Measurements from ENCODE around the gene TBCK.
A peak's percentile ranks its signal among the peaks of the same experiment; 100 is the strongest.

The TBCK gene

DNA sequence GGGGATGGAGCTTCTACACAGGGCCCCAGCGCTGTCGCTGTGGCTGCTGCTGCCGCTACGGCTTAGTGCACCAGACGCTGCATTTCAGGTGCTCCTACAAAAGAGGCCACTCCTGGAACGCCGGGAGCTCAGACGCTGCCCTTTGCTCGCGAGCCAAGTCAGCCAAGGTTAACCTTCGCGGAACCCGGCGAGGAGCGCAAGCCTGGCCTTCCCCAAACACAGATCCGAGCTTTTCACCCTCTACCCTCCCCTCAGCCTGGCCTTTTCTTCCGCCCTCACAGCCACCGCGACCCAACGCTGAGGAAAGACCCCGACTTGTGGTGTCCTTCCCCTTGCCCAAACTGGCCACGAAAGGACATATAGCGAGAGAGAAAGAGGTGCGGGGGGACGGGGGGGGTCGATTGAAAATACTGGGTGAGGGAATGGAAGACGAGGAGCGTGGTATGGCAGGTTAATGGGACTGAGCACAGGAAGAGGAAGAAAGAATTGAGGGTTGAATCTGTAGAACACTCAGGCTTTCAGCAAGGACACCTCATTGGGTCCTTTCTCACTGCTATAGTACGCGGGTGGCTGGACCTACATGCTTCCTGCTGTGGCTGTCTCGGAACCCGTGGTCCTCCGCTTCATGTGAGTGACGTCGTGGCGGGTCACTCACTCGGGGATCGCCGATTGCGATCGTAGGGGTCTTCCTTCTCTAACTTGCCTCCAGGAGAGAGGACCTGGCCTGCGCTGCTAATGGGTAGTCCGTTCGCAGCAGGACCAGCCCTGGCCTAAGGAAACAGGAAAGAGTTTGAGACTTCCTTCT lies at the start of gene TBCK, which contains the start of gene AIMP1:
TBCK (minus strand) TSS at position 242 of the 805 bp plus-strand sequence. CDS start 7,249 bp downstream, outside the sequence.
AIMP1 (plus strand) TSS at position 583 of the 805 bp plus-strand sequence. CDS start 8,460 bp downstream, outside the sequence.
- H3K27ac ChIP-seq (ENCODE audit: low read length) = peak within 1 kb of the TSS; percentile 99
- no peaks in the 10 kb centered on the region for H3K36me3 ChIP-seq (ENCODE audit: control insufficient read depth, low read depth, low read length)
- peak within 1 kb of the TSS; percentile 98 for H3K9ac ChIP-seq (ENCODE audit: low read length)
- peak within 1 kb of the TSS; percentile 85 for H3K4me3 ChIP-seq (ENCODE audit: low read length)
- H3K27me3 ChIP-seq (ENCODE audit: control insufficient read depth, insufficient read depth, low read length) = no peaks in the 10 kb centered on the region
- H3K4me1 ChIP-seq (ENCODE audit: control insufficient read depth, low read depth, low read length) = peaks cover 9% of the 10 kb centered on the region
- no peaks in the 10 kb centered on the region for H3K9me3 ChIP-seq (ENCODE audit: control insufficient read depth, low read depth, low read length)

GRCh38 chr4:106365613-106366012 lies 49.6 kb upstream of the TBCK start:
- H3K4me3 ChIP-seq (ENCODE audit: low read length) = no peak overlapping the region
- H3K27ac ChIP-seq (ENCODE audit: low read length) = no peak overlapping the region
- H3K27me3 ChIP-seq (ENCODE audit: control insufficient read depth, insufficient read depth, low read length) = no peaks in the 10 kb centered on the region
- no peaks in the 10 kb centered on the region for H3K4me1 ChIP-seq (ENCODE audit: control insufficient read depth, low read depth, low read length)
- H3K9ac ChIP-seq (ENCODE audit: low read length) = no peak overlapping the region
- H3K36me3 ChIP-seq (ENCODE audit: control insufficient read depth, low read depth, low read length) = no peaks in the 10 kb centered on the region
- H3K9me3 ChIP-seq (ENCODE audit: control insufficient read depth, low read depth, low read length) = no peaks in the 10 kb centered on the region

DNA sequence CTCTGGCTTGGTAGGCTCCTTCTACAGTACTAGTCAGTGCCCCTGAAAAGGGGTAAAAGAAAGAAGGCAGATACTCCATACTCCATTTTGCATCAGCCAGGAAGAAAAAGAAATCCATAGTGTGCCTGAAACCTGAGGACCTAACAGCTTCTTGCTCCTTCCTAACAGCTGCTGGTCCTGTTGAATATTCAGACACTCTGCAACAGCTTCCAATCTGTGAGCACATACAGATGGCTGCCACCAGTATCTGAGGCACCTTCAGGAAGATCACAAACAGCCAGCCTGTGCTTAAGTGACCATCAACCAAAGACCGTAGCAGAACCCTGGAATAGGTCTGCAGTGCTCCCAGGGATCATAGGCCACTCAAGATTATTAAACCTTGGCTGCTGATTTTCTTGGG lies 48.3 kb upstream of the TBCK start:
- no peaks in the 10 kb centered on the region for H3K36me3 ChIP-seq (ENCODE audit: control insufficient read depth, low read depth, low read length)
- H3K9me3 ChIP-seq (ENCODE audit: control insufficient read depth, low read depth, low read length) = no peaks in the 10 kb centered on the region
- H3K4me1 ChIP-seq (ENCODE audit: control insufficient read depth, low read depth, low read length) = no peaks in the 10 kb centered on the region
- H3K27ac ChIP-seq (ENCODE audit: low read length) = no peak overlapping the region
- no peak overlapping the region for H3K4me3 ChIP-seq (ENCODE audit: low read length)
- H3K9ac ChIP-seq (ENCODE audit: low read length) = no peak overlapping the region
- H3K27me3 ChIP-seq (ENCODE audit: control insufficient read depth, insufficient read depth, low read length) = no peaks in the 10 kb centered on the region

GRCh38 chr4:106362086-106362825 lies 46.2 kb upstream of the TBCK start:
- Histone ChIP-seq H3K4me1 (ENCODE audit: control insufficient read depth, low read depth, low read length) (no peaks in the 10 kb centered on the region), H3K27me3 (ENCODE audit: control insufficient read depth, insufficient read depth, low read length) (no peaks in the 10 kb centered on the region), H3K9me3 (ENCODE audit: control insufficient read depth, low read depth, low read length) (no peaks in the 10 kb centered on the region), H3K27ac (ENCODE audit: low read length) (no peak overlapping the region), H3K4me3 (ENCODE audit: low read length) (no peak overlapping the region), H3K36me3 (ENCODE audit: control insufficient read depth, low read depth, low read length) (no peaks in the 10 kb centered on the region), H3K9ac (ENCODE audit: low read length) (no peak overlapping the region)

GRCh38 chr4:106358899-106359298 lies 42.9 kb upstream of the TBCK start:
- H3K9me3 ChIP-seq (ENCODE audit: control insufficient read depth, low read depth, low read length) = no peaks in the 10 kb centered on the region
- no peaks in the 10 kb centered on the region for H3K4me1 ChIP-seq (ENCODE audit: control insufficient read depth, low read depth, low read length)
- H3K9ac ChIP-seq (ENCODE audit: low read length) = no peak overlapping the region
- H3K36me3 ChIP-seq (ENCODE audit: control insufficient read depth, low read depth, low read length) = no peaks in the 10 kb centered on the region
- H3K4me3 ChIP-seq (ENCODE audit: low read length) = no peak overlapping the region
- H3K27me3 ChIP-seq (ENCODE audit: control insufficient read depth, insufficient read depth, low read length) = no peaks in the 10 kb centered on the region
- no peak overlapping the region for H3K27ac ChIP-seq (ENCODE audit: low read length)

DNA sequence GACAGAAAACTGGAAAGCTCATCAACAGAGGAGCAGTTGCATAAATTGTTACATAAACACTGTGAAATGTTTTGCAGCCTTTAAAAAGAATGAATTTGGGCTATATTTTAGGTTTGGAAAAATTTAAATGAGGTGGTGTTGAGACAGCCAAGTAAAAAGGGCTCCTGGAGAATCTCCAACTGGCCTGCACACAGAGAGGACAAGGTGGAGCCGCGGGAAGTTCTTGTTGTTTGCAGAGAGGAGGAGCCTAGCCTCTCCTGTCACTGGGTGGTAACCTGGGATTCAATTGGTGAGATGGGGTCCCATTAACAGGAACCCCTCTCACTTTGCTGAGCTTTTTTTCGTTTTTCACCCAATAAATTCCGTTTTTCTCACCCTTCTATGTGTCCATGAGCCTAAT lies 39.2 kb upstream of the TBCK start:
- Histone ChIP-seq H3K27me3 (ENCODE audit: control insufficient read depth, insufficient read depth, low read length) (no peaks in the 10 kb centered on the region), H3K4me3 (ENCODE audit: low read length) (no peak overlapping the region), H3K4me1 (ENCODE audit: control insufficient read depth, low read depth, low read length) (no peaks in the 10 kb centered on the region), H3K27ac (ENCODE audit: low read length) (no peak overlapping the region), H3K9me3 (ENCODE audit: control insufficient read depth, low read depth, low read length) (no peaks in the 10 kb centered on the region), H3K9ac (ENCODE audit: low read length) (no peak overlapping the region), H3K36me3 (ENCODE audit: control insufficient read depth, low read depth, low read length) (no peaks in the 10 kb centered on the region)

GRCh38 chr4:106353786-106354185 lies 37.8 kb upstream of the TBCK start:
- Histone ChIP-seq H3K4me3 (ENCODE audit: low read length) (no peak overlapping the region), H3K27me3 (ENCODE audit: control insufficient read depth, insufficient read depth, low read length) (no peaks in the 10 kb centered on the region), H3K9ac (ENCODE audit: low read length) (no peak overlapping the region), H3K4me1 (ENCODE audit: control insufficient read depth, low read depth, low read length) (no peaks in the 10 kb centered on the region), H3K9me3 (ENCODE audit: control insufficient read depth, low read depth, low read length) (no peaks in the 10 kb centered on the region), H3K27ac (ENCODE audit: low read length) (no peak overlapping the region), H3K36me3 (ENCODE audit: control insufficient read depth, low read depth, low read length) (no peaks in the 10 kb centered on the region)

DNA sequence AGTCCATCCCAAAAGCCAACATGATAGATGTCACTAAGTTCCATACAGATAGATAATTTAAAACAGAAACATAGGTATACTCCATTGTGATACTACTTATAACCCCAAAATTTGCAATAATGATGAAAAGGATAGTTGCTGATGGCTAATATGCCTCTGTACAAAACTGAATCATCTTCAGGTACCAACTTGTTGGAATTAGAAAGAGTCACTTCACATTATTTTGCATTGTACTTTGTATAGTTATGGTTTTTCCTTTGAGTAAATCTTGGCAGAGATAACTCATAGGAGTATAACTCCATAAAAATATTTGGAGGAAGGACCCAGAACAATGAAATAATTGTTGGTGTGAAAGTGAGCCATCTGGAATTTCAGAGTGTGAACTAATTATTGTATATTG lies 35.0 kb upstream of the TBCK start:
- no peaks in the 10 kb centered on the region for H3K27me3 ChIP-seq (ENCODE audit: control insufficient read depth, insufficient read depth, low read length)
- H3K9ac ChIP-seq (ENCODE audit: low read length) = no peak overlapping the region
- H3K4me3 ChIP-seq (ENCODE audit: low read length) = no peak overlapping the region
- no peak overlapping the region for H3K27ac ChIP-seq (ENCODE audit: low read length)
- peaks cover 3% of the 10 kb centered on the region for H3K36me3 ChIP-seq (ENCODE audit: control insufficient read depth, low read depth, low read length)
- no peaks in the 10 kb centered on the region for H3K9me3 ChIP-seq (ENCODE audit: control insufficient read depth, low read depth, low read length)
- H3K4me1 ChIP-seq (ENCODE audit: control insufficient read depth, low read depth, low read length) = no peaks in the 10 kb centered on the region

DNA sequence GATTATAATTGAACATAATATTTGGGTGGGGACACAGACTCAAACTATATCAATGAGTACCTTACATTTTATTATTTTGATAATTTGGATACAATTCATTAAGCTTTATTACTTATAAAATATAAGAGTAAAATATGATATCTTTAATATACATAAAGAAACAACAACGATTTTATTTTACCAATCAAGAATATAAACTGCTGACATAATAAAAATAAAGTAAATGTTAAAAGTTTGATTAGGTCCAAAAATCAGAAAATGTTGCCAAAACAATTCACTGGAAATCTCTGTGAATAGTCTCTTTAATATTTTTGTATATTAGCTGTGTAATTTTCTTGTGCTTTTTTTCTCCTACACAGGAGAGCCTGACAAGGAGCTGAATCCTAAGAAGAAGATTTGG lies 31.2 kb upstream of the TBCK start:
- peaks cover 3% of the 10 kb centered on the region for H3K36me3 ChIP-seq (ENCODE audit: control insufficient read depth, low read depth, low read length)

DNA sequence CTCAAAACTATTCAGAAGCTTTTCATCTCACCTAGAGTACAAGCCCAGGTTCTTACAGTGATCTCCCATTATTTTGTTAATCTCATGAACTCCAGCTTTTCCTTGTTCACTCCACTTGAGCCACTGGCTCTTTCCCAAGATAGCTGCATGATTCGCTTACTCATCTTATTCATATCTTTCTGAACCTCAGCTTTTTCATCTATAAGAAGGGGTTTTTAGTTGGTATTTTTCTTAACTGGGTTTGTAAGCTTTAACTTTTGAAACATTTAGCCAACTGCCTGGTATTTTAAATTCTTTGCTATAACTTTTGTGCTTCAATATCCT lies 28.6 kb upstream of the TBCK start:
- Histone ChIP-seq H3K9me3 (ENCODE audit: control insufficient read depth, low read depth, low read length) (no peaks in the 10 kb centered on the region), H3K27me3 (ENCODE audit: control insufficient read depth, insufficient read depth, low read length) (no peaks in the 10 kb centered on the region), H3K9ac (ENCODE audit: low read length) (no peak overlapping the region), H3K27ac (ENCODE audit: low read length) (no peak overlapping the region), H3K4me3 (ENCODE audit: low read length) (no peak overlapping the region), H3K36me3 (ENCODE audit: control insufficient read depth, low read depth, low read length) (peaks cover 3% of the 10 kb centered on the region), H3K4me1 (ENCODE audit: control insufficient read depth, low read depth, low read length) (no peaks in the 10 kb centered on the region)

More for the DNA sequence above, 31.2 kb upstream of the TBCK start:
- Histone ChIP-seq H3K27ac (ENCODE audit: low read length) (no peak overlapping the region), H3K4me3 (ENCODE audit: low read length) (no peak overlapping the region), H3K9ac (ENCODE audit: low read length) (no peak overlapping the region), H3K27me3 (ENCODE audit: control insufficient read depth, insufficient read depth, low read length) (no peaks in the 10 kb centered on the region), H3K4me1 (ENCODE audit: control insufficient read depth, low read depth, low read length) (no peaks in the 10 kb centered on the region), H3K9me3 (ENCODE audit: control insufficient read depth, low read depth, low read length) (no peaks in the 10 kb centered on the region)

DNA sequence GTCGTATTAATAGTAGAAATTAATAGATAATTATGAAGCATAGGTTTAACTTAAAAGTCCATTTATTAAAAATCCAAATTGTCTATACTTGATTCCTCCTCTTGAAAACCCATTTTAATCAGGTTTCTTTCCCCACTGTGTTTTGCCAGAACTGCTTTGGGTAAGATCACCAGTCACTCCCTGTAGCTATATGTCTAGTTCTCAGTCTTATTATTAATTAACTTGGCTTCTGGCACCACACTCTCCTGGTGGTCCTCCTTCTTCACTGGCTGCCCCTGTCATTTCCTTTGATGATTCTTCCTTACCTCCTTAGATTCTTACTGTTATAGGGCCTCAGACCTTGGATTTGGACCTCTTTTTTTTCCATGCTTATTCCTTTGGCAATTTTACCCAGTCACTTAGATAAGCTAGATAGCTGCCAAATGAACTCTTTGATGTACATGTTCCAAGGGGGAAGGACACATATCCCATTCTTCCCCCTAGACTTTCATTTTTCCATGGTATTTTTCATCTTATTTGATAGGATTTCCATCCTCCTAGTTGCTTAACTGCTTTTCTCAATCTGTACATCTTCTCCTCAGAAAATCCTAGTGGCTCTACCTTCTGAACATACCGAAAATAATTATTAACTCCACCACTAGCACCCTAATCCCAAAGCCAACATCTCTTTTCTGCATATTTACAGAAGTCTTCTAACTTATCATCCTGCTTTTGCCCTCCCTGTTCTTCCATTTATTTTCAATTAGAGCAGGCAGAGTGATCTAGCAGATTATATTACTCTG lies 28.0 kb upstream of the TBCK start:
- no peak overlapping the region for H3K4me3 ChIP-seq (ENCODE audit: low read length)
- no peaks in the 10 kb centered on the region for H3K4me1 ChIP-seq (ENCODE audit: control insufficient read depth, low read depth, low read length)
- no peak overlapping the region for H3K9ac ChIP-seq (ENCODE audit: low read length)
- H3K27ac ChIP-seq (ENCODE audit: low read length) = no peak overlapping the region
- H3K36me3 ChIP-seq (ENCODE audit: control insufficient read depth, low read depth, low read length) = peaks cover 3% of the 10 kb centered on the region
- H3K9me3 ChIP-seq (ENCODE audit: control insufficient read depth, low read depth, low read length) = no peaks in the 10 kb centered on the region
- H3K27me3 ChIP-seq (ENCODE audit: control insufficient read depth, insufficient read depth, low read length) = no peaks in the 10 kb centered on the region
